Hepatocyte (in vitro differentiated cells): ENCODE measurements around the gene L3MBTL1. TPM values are rescaled to one million over a fixed set of nuclear protein-coding genes. Genes with fewer than 3 reads are reported as not detected.

Source experiments
- DNase-seq: peaks from one replicate; pipeline ENCODE4 v3.0.0-alpha.2; 2016; ENCODE audit warnings: low spot score
- H2AFZ ChIP-seq: fragments of 200-600 bp; sonication (generic); 2 replicates; pipeline ENCODE4 v1.6.0; 2016; ENCODE audit warnings: antibody characterized with exemption, mild to moderate bottlenecking
- H3K27ac ChIP-seq: fragments of 200-600 bp; sonication (generic); 2 replicates; pipeline ENCODE4 v1.5.1; 2016; ENCODE audit warnings: mild to moderate bottlenecking
- H3K27me3 ChIP-seq: fragments of 200-600 bp; sonication (generic); 2 replicates; pipeline ENCODE4 v1.6.1; 2016
- H3K36me3 ChIP-seq: fragments of 200-600 bp; sonication (generic); replicated peaks from 2 replicates; pipeline ENCODE4 v1.5.1; 2016; ENCODE audit warnings: low read depth; ENCODE audit not compliant: insufficient read depth
- H3K4me1 ChIP-seq: fragments of 200-600 bp; sonication (generic); 2 replicates; pipeline ENCODE4 v1.5.1; 2016; ENCODE audit warnings: mild to moderate bottlenecking, moderate library complexity; ENCODE audit not compliant: insufficient read depth
- H3K4me2 ChIP-seq: fragments of 200-600 bp; sonication (generic); 2 replicates; pipeline ENCODE4 v1.6.0; 2016
- H3K4me3 ChIP-seq: fragments of 200-600 bp; sonication (generic); 2 replicates; pipeline ENCODE4 v1.5.1; 2016; ENCODE audit warnings: mild to moderate bottlenecking
- H3K79me2 ChIP-seq: fragments of 200-600 bp; sonication (generic); 2 replicates; pipeline ENCODE4 v1.6.0; 2017; ENCODE audit warnings: mild to moderate bottlenecking
- H3K9me2 ChIP-seq: fragments of 200-600 bp; sonication (generic); replicated peaks from 2 replicates; pipeline ENCODE4 v1.6.0; 2017; ENCODE audit warnings: mild to moderate bottlenecking; ENCODE audit not compliant: insufficient read depth
- H3K9me3 ChIP-seq: fragments of 200-600 bp; sonication (generic); 2 replicates; pipeline ENCODE4 v1.5.1; 2016; ENCODE audit warnings: low read depth, mild to moderate bottlenecking
- H4K20me1 ChIP-seq: fragments of 200-600 bp; sonication (generic); 2 replicates; pipeline ENCODE4 v1.6.0; 2016; ENCODE audit warnings: mild to moderate bottlenecking; ENCODE audit not compliant: insufficient read depth, poor library complexity, severe bottlenecking
- CTCF ChIP-seq: fragments of 200-600 bp; sonication (generic); IDR thresholded peaks from 2 replicates; pipeline ENCODE4 v1.5.1; 2016; ENCODE audit warnings: antibody characterized with exemption, mild to moderate bottlenecking; ENCODE audit not compliant: poor library complexity
- EZH2 ChIP-seq: fragments of 200-600 bp; sonication (generic); IDR thresholded peaks from 2 replicates; pipeline ENCODE4 v1.6.1; 2016; ENCODE audit warnings: antibody characterized with exemption, mild to moderate bottlenecking, borderline replicate concordance
- EZH2phosphoT487 ChIP-seq: fragments of 200-600 bp; sonication (generic); IDR thresholded peaks from one replicate; pipeline ENCODE4 v1.6.1; 2018; ENCODE audit warnings: antibody characterized with exemption, mild to moderate bottlenecking, low read depth, moderate library complexity; ENCODE audit not compliant: unreplicated experiment, severe bottlenecking
- WGBS: methylation state at CpG from one replicate; pipeline ENCODE4 v1.1.6; 2016; ENCODE audit warnings: low lambda C conversion rate; ENCODE audit errors: missing lambda C conversion rate; 5-methylcytosine and 5-hydroxymethylcytosine counted together
- polyA plus RNA-seq: library from polyadenylated mRNA; unstranded; fragments of >200 nt; fragmentation: Nextera tagmentation; extraction: Ambion mirVana; gene quantifications from 2 replicates; pipeline ENCODE4 v1.2.1, GENCODE V29; 2016
- total RNA-seq: library from RNA; depleted of rRNA; stranded (reverse); fragments of >200 nt; gene quantifications from 2 replicates; pipeline ENCODE4 v1.2.3, GENCODE V29; 2014

L3MBTL1 gene
- total and polyA plus RNA-seq, 2 experiments from 2014 or later = 7.5 to 7.9 TPM

GRCh38 chr20:43508604-43509040 is 1.1 kb downstream of the L3MBTL1 start:
- H2AFZ ChIP-seq = peak overlapping the region; percentile 93
- no peak overlapping the region for H3K4me3 ChIP-seq
- no peaks in the 10 kb centered on the region for H4K20me1 ChIP-seq
- peak; percentile 24 for DNase-seq
- no peaks in the 10 kb centered on the region for H3K36me3 ChIP-seq
- peaks cover 5% of the 10 kb centered on the region for H3K4me1 ChIP-seq
- H3K9me2 ChIP-seq = no peaks in the 10 kb centered on the region
- 53% methylated on average over 11 of the region's 11 CpGs for WGBS
- TF ChIP-seq EZH2phosphoT487 (no peak), EZH2 (no peak), CTCF (peak; percentile 10)
- H3K27me3 ChIP-seq = peaks cover 15% of the 10 kb centered on the region
- no peaks in the 10 kb centered on the region for H3K79me2 ChIP-seq
- H3K27ac ChIP-seq = no peak overlapping the region
- no peaks in the 10 kb centered on the region for H3K9me3 ChIP-seq
- peak overlapping the region; percentile 93 for H3K4me2 ChIP-seq

GRCh38 chr20:43511879-43512278 is 4.4 kb downstream of the L3MBTL1 start:
- no peak for TF ChIP-seq EZH2
- TF ChIP-seq EZH2phosphoT487 = no peak
- TF ChIP-seq CTCF = no peak
- Histone ChIP-seq H3K27me3 (peaks cover under 1% of the 10 kb centered on the region), H4K20me1 (no peaks in the 10 kb centered on the region), H3K36me3 (no peaks in the 10 kb centered on the region), H3K9me3 (no peaks in the 10 kb centered on the region), H3K4me1 (peaks cover 5% of the 10 kb centered on the region), H3K27ac (no peak overlapping the region), H2AFZ (no peak overlapping the region), H3K4me3 (no peak overlapping the region), H3K9me2 (no peaks in the 10 kb centered on the region), H3K79me2 (no peaks in the 10 kb centered on the region), H3K4me2 (no peak overlapping the region)
- DNase-seq = no peak
- WGBS = 94% methylated on average over 1 of the region's 1 CpG

- 54% methylated on average over 10 of the region's 10 CpGs for WGBS
- peaks cover under 1% of the 10 kb centered on the region for H3K4me1 ChIP-seq
- no peaks in the 10 kb centered on the region for H3K27me3 ChIP-seq
- H3K36me3 ChIP-seq = no peaks in the 10 kb centered on the region
- no peaks in the 10 kb centered on the region for H3K9me3 ChIP-seq
- peak overlapping the region; percentile 77 for H3K4me2 ChIP-seq
- H2AFZ ChIP-seq = peak overlapping the region; percentile 23
- no peaks in the 10 kb centered on the region for H3K9me2 ChIP-seq
- no peaks in the 10 kb centered on the region for H3K79me2 ChIP-seq
- H3K27ac ChIP-seq = peak overlapping the region; percentile 40
- no peak for DNase-seq
- H3K4me3 ChIP-seq = no peak overlapping the region
- H4K20me1 ChIP-seq = no peaks in the 10 kb centered on the region
- TF ChIP-seq EZH2phosphoT487 = no peak
- no peak for TF ChIP-seq CTCF
- no peak for TF ChIP-seq EZH2
These were observed 6.0 kb downstream of the L3MBTL1 start for GRCh38 chr20:43513372-43513930.
